Parietal lobe (tissue), 1 donor: ENCODE measurements around the gene VAPB. TPM values are rescaled to one million over a fixed set of nuclear protein-coding genes. Genes with fewer than 3 reads are reported as not detected.

Experiments
- total RNA-seq: library from RNA; depleted of rRNA; stranded (reverse); fragments of >200 nt; gene quantifications from one replicate; pipeline ENCODE4 v1.2.3, GENCODE V29; 2014

The VAPB gene
- total RNA-seq: 30.7 TPM

GRCh38 chr20:58388882-58389323, at the start of gene VAPB:
TSS of gene VAPB (plus strand) at chr20:58389229. CDS start at chr20:58389460, 231 bp downstream.

Other genes with a start within 250 kb of the VAPB start
- gene ANKRD60, start 160.6 kb upstream of the VAPB start, total RNA-seq: not detected
- 31.3 TPM for gene RAB22A, start 79.5 kb upstream of the VAPB start, total RNA-seq
- gene APCDD1L, start 126.2 kb downstream of the VAPB start, total RNA-seq: not detected